SJSA1 (cell line): ENCODE measurements around the gene ZNF730. TPM values are rescaled to one million over a fixed set of nuclear protein-coding genes. Genes with fewer than 3 reads are reported as not detected.
"Not testable (repeated sequence)": the region's sequence is repeated elsewhere in the genome, so short reads cannot be mapped to it uniquely, and the experiment has no call there.

Experiments
- DNase-seq, 2 experiments: peaks; one replicate each; pipeline ENCODE4 v3.0.0-alpha.2; 2015 to 2020; ENCODE audit warnings: low spot score in 2 of 2, low read depth in 1 of 2
- H3K27ac ChIP-seq: fragments of 250-450 bp; sonication (Bioruptor Pico); 2 replicates; pipeline ENCODE4 v1.5.1; 2020; ENCODE audit warnings: mild to moderate bottlenecking, moderate library complexity
- H3K27me3 ChIP-seq: fragments of 250-450 bp; sonication (Bioruptor Pico); replicated peaks from 2 replicates; pipeline ENCODE4 v1.5.1; 2020; ENCODE audit warnings: mild to moderate bottlenecking, moderate library complexity
- H3K36me3 ChIP-seq: fragments of 250-450 bp; sonication (Bioruptor Pico); 2 replicates; pipeline ENCODE4 v1.5.1; 2020; ENCODE audit warnings: mild to moderate bottlenecking
- H3K4me1 ChIP-seq: fragments of 250-450 bp; sonication (Bioruptor Pico); replicated peaks from 2 replicates; pipeline ENCODE4 v1.6.1; 2021; ENCODE audit warnings: mild to moderate bottlenecking
- H3K4me3 ChIP-seq: fragments of 250-450 bp; sonication (Bioruptor Pico); 2 replicates; pipeline ENCODE4 v1.5.1; 2020; ENCODE audit warnings: mild to moderate bottlenecking
- H3K9me3 ChIP-seq: fragments of 250-450 bp; sonication (Bioruptor Pico); replicated peaks from 2 replicates; pipeline ENCODE4 v1.5.1; 2020; ENCODE audit warnings: mild to moderate bottlenecking
- total RNA-seq: library from RNA; depleted of rRNA; stranded (reverse); fragments of >200 nt; shearing (Covaris generic); gene quantifications from 2 replicates; pipeline ENCODE4 v1.2.3, GENCODE V29; 2014; rRNA removed

Gene ZNF730
- 0.18 TPM in 1 of 2 replicates, not detected in the other for total RNA-seq

- peaks cover 4% of the 10 kb centered on the region; the same call in 1 of the 2 replicates for H3K9me3 ChIP-seq
- no peak within 1 kb of the TSS for H3K27ac ChIP-seq
- no peak for DNase-seq
- no peaks in the 10 kb centered on the region for H3K36me3 ChIP-seq
- no peaks in the 10 kb centered on the region for H3K27me3 ChIP-seq
- no peaks in the 10 kb centered on the region for H3K4me1 ChIP-seq
- H3K4me3 ChIP-seq: no peak within 1 kb of the TSS
Measured at GRCh38 chr19:23116802-23117571, at the start of gene ZNF730. Gene ZNF730, plus strand, starts transcription at chr19:23117025. Its CDS starts 149 bp downstream, at chr19:23117174.

- DNase-seq: no peak
- no peak overlapping the region for H3K4me3 ChIP-seq
- H3K36me3 ChIP-seq: no peaks in the 10 kb centered on the region
- peaks cover 14% of the 10 kb centered on the region; the same call in 1 of the 2 replicates for H3K9me3 ChIP-seq
- no peaks in the 10 kb centered on the region for H3K27me3 ChIP-seq
- H3K4me1 ChIP-seq: no peaks in the 10 kb centered on the region
- H3K27ac ChIP-seq: no peak overlapping the region
Measured at GRCh38 chr19:23070353-23071146, 46.3 kb upstream of the ZNF730 start.

- peaks cover 14% of the 10 kb centered on the region; the same call in 1 of the 2 replicates for H3K9me3 ChIP-seq
- no peaks in the 10 kb centered on the region for H3K27me3 ChIP-seq
- no peaks in the 10 kb centered on the region for H3K4me1 ChIP-seq
- DNase-seq: no peak
- H3K4me3 ChIP-seq: no peak overlapping the region
- no peak overlapping the region for H3K27ac ChIP-seq
- no peaks in the 10 kb centered on the region for H3K36me3 ChIP-seq
Measured at GRCh38 chr19:23071147-23071511, 45.7 kb upstream of the ZNF730 start.

GRCh38 chr19:23075031-23075733 lies 41.6 kb upstream of the ZNF730 start:
- no peak overlapping the region for H3K4me3 ChIP-seq
- DNase-seq: no peak
- H3K36me3 ChIP-seq: no peaks in the 10 kb centered on the region
- H3K27me3 ChIP-seq: no peaks in the 10 kb centered on the region
- H3K27ac ChIP-seq: no peak overlapping the region
- peaks cover 10% of the 10 kb centered on the region; the same call in 1 of the 2 replicates for H3K9me3 ChIP-seq
- H3K4me1 ChIP-seq: no peaks in the 10 kb centered on the region

- DNase-seq, H3K27me3 ChIP-seq, H3K4me3 ChIP-seq, H3K4me1 ChIP-seq, H3K27ac ChIP-seq, H3K36me3 ChIP-seq: not testable (repeated sequence)
- peaks cover 10% of the 10 kb centered on the region; the same call in 1 of the 2 replicates for H3K9me3 ChIP-seq
Measured at GRCh38 chr19:23077776-23078175, 39.0 kb upstream of the ZNF730 start.

- no peaks in the 10 kb centered on the region for H3K27me3 ChIP-seq
- H3K27ac ChIP-seq: no peak overlapping the region
- H3K4me3 ChIP-seq: no peak overlapping the region
- no peaks in the 10 kb centered on the region for H3K4me1 ChIP-seq
- no peak for DNase-seq
- peaks cover 14% of the 10 kb centered on the region; the same call in 1 of the 2 replicates for H3K9me3 ChIP-seq
- no peaks in the 10 kb centered on the region for H3K36me3 ChIP-seq
Measured at GRCh38 chr19:23093832-23094231, 23.0 kb upstream of the ZNF730 start.

GRCh38 chr19:23095418-23095817 lies 21.4 kb upstream of the ZNF730 start:
- no peak for DNase-seq
- Histone ChIP-seq H3K4me1 (no peaks in the 10 kb centered on the region), H3K9me3 (peaks cover 24% of the 10 kb centered on the region), H3K4me3 (no peak overlapping the region), H3K36me3 (no peaks in the 10 kb centered on the region), H3K27ac (no peak overlapping the region), H3K27me3 (no peaks in the 10 kb centered on the region)

- DNase-seq: no peak
- Histone ChIP-seq H3K4me1 (no peaks in the 10 kb centered on the region), H3K4me3 (no peak overlapping the region)
Measured at GRCh38 chr19:23098286-23098685, 18.5 kb upstream of the ZNF730 start.

GRCh38 chr19:23098988-23099387 lies 17.8 kb upstream of the ZNF730 start:
- no peak overlapping the region for H3K4me3 ChIP-seq
- no peak for DNase-seq

More at GRCh38 chr19:23098286-23098685, 18.5 kb upstream of the ZNF730 start:
- H3K36me3 ChIP-seq: no peaks in the 10 kb centered on the region
- no peaks in the 10 kb centered on the region for H3K27me3 ChIP-seq
- peaks cover 27% of the 10 kb centered on the region for H3K9me3 ChIP-seq
- H3K27ac ChIP-seq: no peak overlapping the region

GRCh38 chr19:23099966-23100365 lies 16.9 kb upstream of the ZNF730 start:
- Histone ChIP-seq H3K4me3 (no peak overlapping the region), H3K4me1 (no peaks in the 10 kb centered on the region), H3K27me3 (no peaks in the 10 kb centered on the region), H3K9me3 (peaks cover 27% of the 10 kb centered on the region), H3K36me3 (no peaks in the 10 kb centered on the region), H3K27ac (no peak overlapping the region)
- DNase-seq: no peak

More at GRCh38 chr19:23098988-23099387, 17.8 kb upstream of the ZNF730 start:
- Histone ChIP-seq H3K36me3 (no peaks in the 10 kb centered on the region), H3K4me1 (no peaks in the 10 kb centered on the region), H3K9me3 (peaks cover 27% of the 10 kb centered on the region), H3K27me3 (no peaks in the 10 kb centered on the region), H3K27ac (no peak overlapping the region)

- H3K4me3 ChIP-seq: no peak overlapping the region
- H3K27me3 ChIP-seq: no peaks in the 10 kb centered on the region
- no peak overlapping the region for H3K27ac ChIP-seq
- DNase-seq: no peak
- peaks cover 28% of the 10 kb centered on the region for H3K9me3 ChIP-seq
- H3K36me3 ChIP-seq: no peaks in the 10 kb centered on the region
- H3K4me1 ChIP-seq: no peaks in the 10 kb centered on the region
Measured at GRCh38 chr19:23101241-23101640, 15.6 kb upstream of the ZNF730 start.

- H3K4me1 ChIP-seq: no peaks in the 10 kb centered on the region
- no peaks in the 10 kb centered on the region for H3K36me3 ChIP-seq
- no peak for DNase-seq
- peaks cover 4% of the 10 kb centered on the region; the same call in 1 of the 2 replicates for H3K9me3 ChIP-seq
- H3K27me3 ChIP-seq: no peaks in the 10 kb centered on the region
- no peak overlapping the region for H3K4me3 ChIP-seq
- no peak overlapping the region for H3K27ac ChIP-seq
Measured at GRCh38 chr19:23118400-23118799, 1.6 kb downstream of the ZNF730 start.

- H3K27ac ChIP-seq, H3K36me3 ChIP-seq, H3K4me1 ChIP-seq, DNase-seq, H3K4me3 ChIP-seq, H3K27me3 ChIP-seq, H3K9me3 ChIP-seq: not testable (repeated sequence)
Measured at GRCh38 chr19:23134211-23134610, 17.4 kb downstream of the ZNF730 start.
